Activated B cell treated with CpG ODN at 0.5 μM for 24 hours (primary cell): ENCODE data around the gene STK26. TPM values are rescaled to one million over a fixed set of nuclear protein-coding genes. Genes with fewer than 3 reads are reported as not detected.
A peak's percentile ranks its signal among the peaks of the same experiment; 100 is the strongest.
"Not testable (repeated sequence)": the region's sequence is repeated elsewhere in the genome, so short reads cannot be mapped to it uniquely, and the experiment has no call there.

ENCODE experiments used
- ATAC-seq: fragments of 200-7000 bp; cut with Tn5 transposase; one replicate; pipeline ENCODE4 v1.10.0; 2021; ENCODE audit warnings: low read depth, mild to moderate bottlenecking, moderate library complexity
- CTCF ChIA-PET: fragments of 350-600 bp; sonication (Branson Sonifier 250); formaldehyde crosslinking; loops from one replicate; lab custom pipeline; 2021; ENCODE audit warnings: antibody characterized with exemption; lab: Charles Lee
- POLR2A ChIA-PET: fragments of 350-600 bp; sonication (Branson Sonifier 250); formaldehyde crosslinking; loops from one replicate; lab custom pipeline; 2021; ENCODE audit warnings: antibody characterized with exemption; lab: Charles Lee
- DNase-seq: peaks from one replicate; pipeline ENCODE4 v3.0.0; 2022
- H3K27ac Mint-ChIP-seq: one replicate; pipeline ENCODE4 v1.8.0; 2020; ENCODE audit warnings: mixed read lengths
- H3K27me3 Mint-ChIP-seq: one replicate; pipeline ENCODE4 v1.8.0; 2021; ENCODE audit warnings: mixed read lengths
- H3K36me3 Mint-ChIP-seq: one replicate; pipeline ENCODE4 v1.8.0; 2021; ENCODE audit warnings: low read depth, mixed read lengths
- H3K4me1 Mint-ChIP-seq: one replicate; pipeline ENCODE4 v1.8.0; 2021; ENCODE audit warnings: mixed read lengths
- H3K4me3 Mint-ChIP-seq: one replicate; pipeline ENCODE4 v1.8.0; 2020; ENCODE audit warnings: mild to moderate bottlenecking, mixed read lengths
- H3K9me3 Mint-ChIP-seq: one replicate; pipeline ENCODE4 v1.8.0; 2020; ENCODE audit warnings: mixed read lengths
- intact Hi-C: fragments of 100-400 bp; cut with micrococcal nuclease; formaldehyde crosslinking; loops from one replicate; pipeline ENCODE4 v1.15.1; 2024
- total RNA-seq: library from RNA; stranded (reverse); gene quantifications from 2 replicates; pipeline ENCODE4 v1.2.3, GENCODE V29; 2022
- TF ChIP-seq, protein P1 (sequence below): fragments of 200-600 bp; IDR thresholded peaks from one replicate; pipeline ENCODE4 v1.8.0; 2022; ENCODE audit warnings: antibody characterized with exemption, mild to moderate bottlenecking

The STK26 gene
- total RNA-seq, 1 donor from 2014 or later: 19.9 TPM

DNA sequence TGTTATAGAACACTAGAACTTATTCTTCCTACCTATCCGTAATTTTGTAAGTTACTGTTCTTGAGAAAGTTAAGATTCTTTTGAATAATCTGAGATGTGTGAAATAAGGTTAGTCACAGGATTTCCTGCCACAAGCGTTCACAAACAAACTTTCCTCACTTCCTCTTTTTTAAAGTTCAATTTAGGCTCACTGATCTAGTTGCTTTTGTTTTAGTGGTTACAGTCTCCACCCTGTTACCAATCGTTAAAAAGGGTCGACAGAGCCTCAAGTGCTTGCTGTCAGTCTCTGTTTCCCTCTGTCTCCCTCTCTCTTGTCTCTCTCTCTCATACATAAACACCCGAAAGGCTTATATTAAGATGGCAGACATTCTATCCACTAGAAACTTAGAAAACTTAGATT lies 35.9 kb upstream of the STK26 start:
- Mint-ChIP-seq H3K36me3 (no peaks in the 10 kb centered on the region), H3K27me3 (no peaks in the 10 kb centered on the region), H3K27ac (peak overlapping the region; percentile 97), H3K4me1 (peaks cover 43% of the 10 kb centered on the region), H3K4me3 (peak overlapping the region; percentile 64), H3K9me3 (no peaks in the 10 kb centered on the region)
- POLR2A ChIA-PET: interaction anchor here (0.5 kb wide), 1 partner anchor 538 kb away, joined by 3 read pairs; no protein-coding TSS in a partner anchor
- DNase-seq (no peak), ATAC-seq (peak; percentile 92)
- intact Hi-C loops: loop anchor here (1.0 to 5.0 kb wide), 3 partner anchors 35 to 230 kb away; no protein-coding TSS in a partner anchor
- TF ChIP-seq, protein P1, sequence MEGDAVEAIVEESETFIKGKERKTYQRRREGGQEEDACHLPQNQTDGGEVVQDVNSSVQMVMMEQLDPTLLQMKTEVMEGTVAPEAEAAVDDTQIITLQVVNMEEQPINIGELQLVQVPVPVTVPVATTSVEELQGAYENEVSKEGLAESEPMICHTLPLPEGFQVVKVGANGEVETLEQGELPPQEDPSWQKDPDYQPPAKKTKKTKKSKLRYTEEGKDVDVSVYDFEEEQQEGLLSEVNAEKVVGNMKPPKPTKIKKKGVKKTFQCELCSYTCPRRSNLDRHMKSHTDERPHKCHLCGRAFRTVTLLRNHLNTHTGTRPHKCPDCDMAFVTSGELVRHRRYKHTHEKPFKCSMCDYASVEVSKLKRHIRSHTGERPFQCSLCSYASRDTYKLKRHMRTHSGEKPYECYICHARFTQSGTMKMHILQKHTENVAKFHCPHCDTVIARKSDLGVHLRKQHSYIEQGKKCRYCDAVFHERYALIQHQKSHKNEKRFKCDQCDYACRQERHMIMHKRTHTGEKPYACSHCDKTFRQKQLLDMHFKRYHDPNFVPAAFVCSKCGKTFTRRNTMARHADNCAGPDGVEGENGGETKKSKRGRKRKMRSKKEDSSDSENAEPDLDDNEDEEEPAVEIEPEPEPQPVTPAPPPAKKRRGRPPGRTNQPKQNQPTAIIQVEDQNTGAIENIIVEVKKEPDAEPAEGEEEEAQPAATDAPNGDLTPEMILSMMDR: no peak
- CTCF ChIA-PET: no interaction called here

DNA sequence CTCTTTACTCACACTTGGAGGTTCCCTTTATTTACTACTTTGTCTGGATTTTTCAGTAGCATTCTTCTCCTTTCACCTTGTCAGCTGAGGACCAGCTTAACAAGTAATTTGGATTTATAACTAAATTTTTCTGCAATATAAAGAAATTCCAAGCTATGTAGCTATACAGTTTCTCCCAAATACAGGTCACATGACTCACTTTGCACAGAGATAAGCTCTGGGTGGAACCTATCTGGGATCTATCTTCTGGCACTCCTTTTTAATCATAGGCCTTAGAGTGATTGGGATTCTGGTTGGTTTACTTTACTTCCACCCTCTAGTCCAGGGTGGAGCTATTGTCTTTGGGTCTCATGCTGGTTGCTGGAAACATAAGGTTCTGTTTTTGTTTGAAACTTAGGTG lies 34.9 kb upstream of the STK26 start:
- no peak for DNase-seq
- ChIA-PET CTCF (no interaction called here), POLR2A (interaction anchor here (1.4 kb wide), 1 partner anchor 36 kb away, joined by 10 read pairs; no protein-coding TSS in a partner anchor)
- Mint-ChIP-seq H3K36me3 (no peaks in the 10 kb centered on the region), H3K4me3 (no peak overlapping the region), H3K9me3 (no peaks in the 10 kb centered on the region), H3K27me3 (no peaks in the 10 kb centered on the region), H3K4me1 (peaks cover 41% of the 10 kb centered on the region), H3K27ac (peak overlapping the region; percentile 56)
- ATAC-seq: no peak
- TF ChIP-seq, protein P1: no peak
- intact Hi-C loops: loop anchor here (5.0 kb wide), 1 partner anchor 146 kb away; no protein-coding TSS in a partner anchor

DNA sequence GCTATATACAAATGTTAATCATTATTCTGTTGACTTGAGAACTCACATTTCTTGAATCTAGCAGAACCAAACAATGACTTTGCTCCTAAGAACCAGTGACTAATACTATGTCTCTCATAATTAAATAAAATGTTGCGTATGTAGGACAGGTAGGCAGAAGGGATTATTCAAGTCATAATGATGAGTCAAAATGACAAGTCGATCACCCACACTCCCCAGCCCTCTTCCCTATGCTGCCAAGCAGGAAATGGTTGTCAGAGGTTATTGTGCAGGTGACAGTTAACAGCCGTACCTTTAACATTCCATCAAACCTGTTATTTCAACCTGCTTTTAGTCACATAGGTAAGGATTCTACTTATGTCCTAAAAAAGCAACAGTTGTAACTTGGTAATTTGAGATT lies 22.0 kb upstream of the STK26 start:
- no peaks in the 10 kb centered on the region for H3K36me3 Mint-ChIP-seq
- H3K27me3 Mint-ChIP-seq: no peaks in the 10 kb centered on the region
- DNase-seq (no peak), ATAC-seq (no peak)
- CTCF ChIA-PET: no interaction called here
- intact Hi-C loops: no loop called here
- no peak overlapping the region for H3K4me3 Mint-ChIP-seq
- no peak overlapping the region for H3K27ac Mint-ChIP-seq
- H3K4me1 Mint-ChIP-seq: no peaks in the 10 kb centered on the region
- H3K9me3 Mint-ChIP-seq: no peaks in the 10 kb centered on the region
- TF ChIP-seq, protein P1: no peak
- POLR2A ChIA-PET: no interaction called here

DNA sequence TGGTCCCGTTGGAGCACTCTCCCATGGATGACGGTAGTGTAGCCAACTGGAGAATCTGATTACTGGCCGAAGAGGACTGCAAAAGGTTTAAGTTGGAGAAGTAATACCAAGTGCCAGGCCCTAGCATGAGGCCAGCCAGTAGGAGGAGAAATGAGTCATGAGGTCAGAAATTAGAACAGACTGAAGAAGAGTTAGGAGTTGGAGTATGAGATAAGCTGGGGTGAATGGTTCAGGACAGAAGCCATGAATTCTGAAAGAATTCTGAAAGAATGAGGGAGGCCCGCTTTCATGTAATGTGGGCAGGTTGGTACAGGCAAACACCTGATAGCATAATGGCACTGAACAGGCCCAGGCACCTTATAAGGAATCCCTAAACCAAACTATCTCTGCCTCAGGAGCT lies 18.4 kb upstream of the STK26 start:
- CTCF ChIA-PET: no interaction called here
- no peaks in the 10 kb centered on the region for H3K27me3 Mint-ChIP-seq
- H3K4me3 Mint-ChIP-seq: no peak overlapping the region
- DNase-seq (no peak), ATAC-seq (no peak)
- no peak overlapping the region for H3K27ac Mint-ChIP-seq
- no peaks in the 10 kb centered on the region for H3K4me1 Mint-ChIP-seq
- intact Hi-C loops: no loop called here
- H3K36me3 Mint-ChIP-seq: no peaks in the 10 kb centered on the region
- POLR2A ChIA-PET: no interaction called here
- TF ChIP-seq, protein P1: no peak
- H3K9me3 Mint-ChIP-seq: no peaks in the 10 kb centered on the region

DNA sequence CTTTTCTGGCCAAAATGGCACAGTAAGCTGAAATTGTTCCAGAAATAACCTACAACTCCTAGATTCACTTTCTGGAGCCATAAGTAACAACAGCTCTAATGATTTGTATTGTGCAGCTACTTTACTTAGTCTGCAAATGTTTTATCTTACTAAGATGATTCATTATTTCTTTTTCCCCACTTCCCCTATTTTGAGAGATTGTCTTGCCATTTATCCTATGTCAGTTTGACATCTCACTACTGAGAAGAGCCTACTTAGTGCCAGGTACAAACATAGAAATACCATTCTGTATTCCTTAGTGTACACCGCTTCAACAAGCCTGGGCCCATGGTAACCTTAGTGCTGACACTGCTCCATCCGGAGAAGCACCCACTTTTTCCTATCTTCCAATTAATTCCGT lies 13.8 kb upstream of the STK26 start:
- intact Hi-C loops: no loop called here
- CTCF ChIA-PET: no interaction called here
- H3K36me3 Mint-ChIP-seq: no peaks in the 10 kb centered on the region
- POLR2A ChIA-PET: no interaction called here
- no peak overlapping the region for H3K4me3 Mint-ChIP-seq
- no peak overlapping the region for H3K27ac Mint-ChIP-seq
- TF ChIP-seq, protein P1: no peak
- no peak for DNase-seq
- no peaks in the 10 kb centered on the region for H3K9me3 Mint-ChIP-seq
- no peaks in the 10 kb centered on the region for H3K27me3 Mint-ChIP-seq
- ATAC-seq: no peak
- H3K4me1 Mint-ChIP-seq: no peaks in the 10 kb centered on the region

DNA sequence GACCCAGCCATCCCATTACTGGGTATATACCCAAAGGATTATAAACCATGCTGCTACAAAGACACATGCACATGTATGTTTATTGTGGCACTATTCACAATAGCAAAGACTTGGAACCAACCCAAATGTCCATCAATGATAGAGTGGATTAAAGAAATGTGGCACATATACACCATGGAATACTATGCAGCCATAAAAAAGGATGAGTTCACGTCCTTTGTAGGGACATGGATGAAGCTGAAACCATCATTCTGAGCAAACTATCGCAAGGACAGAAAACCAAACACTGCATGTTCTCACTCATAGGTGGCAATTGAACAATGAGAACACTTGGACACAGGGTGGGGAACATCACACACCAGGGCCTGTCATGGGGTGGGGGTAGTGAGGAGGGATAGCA lies 12.9 kb upstream of the STK26 start:
- H3K27me3 Mint-ChIP-seq, H3K4me1 Mint-ChIP-seq, ATAC-seq, POLR2A ChIA-PET, intact Hi-C loops, H3K4me3 Mint-ChIP-seq, H3K9me3 Mint-ChIP-seq, H3K36me3 Mint-ChIP-seq, CTCF ChIA-PET, DNase-seq, H3K27ac Mint-ChIP-seq: not testable (repeated sequence)
